Uterus (tissue), 4 donors: ENCODE data around the gene ADI1. TPM values are rescaled to one million over a fixed set of nuclear protein-coding genes. Genes with fewer than 3 reads are reported as not detected.

ENCODE experiments used
- DNase-seq, 2 donors: peaks; one replicate each; pipeline ENCODE4 v3.0.0-alpha.2; 2019 to 2020
- H3K27ac ChIP-seq, 2 donors: fragments of 200-600 bp; sonication (generic); 1 replicate in 1 of 2; 2 replicates in 1 of 2; pipeline ENCODE4 v1.5.1; 2016 to 2018
- H3K27me3 ChIP-seq, 2 donors: fragments of 200-600 bp; sonication (generic); one replicate each; pipeline ENCODE4 v1.5.1; 2018 to 2019; ENCODE audit warnings: control low read depth in 1 of 2
- H3K36me3 ChIP-seq, 2 donors: fragments of 200-600 bp; sonication (generic); one replicate each; pipeline ENCODE4 v1.5.1; 2019; ENCODE audit warnings: control low read depth in 1 of 2
- H3K4me1 ChIP-seq, 2 donors: fragments of 200-600 bp; sonication (generic); one replicate each; pipeline ENCODE4 v1.5.1; 2018 to 2019; ENCODE audit warnings: control low read depth in 1 of 2
- H3K4me3 ChIP-seq, 2 donors: fragments of 200-600 bp; sonication (generic); 1 replicate in 1 of 2; 2 replicates in 1 of 2; pipeline ENCODE4 v1.5.1; 2018 to 2019; ENCODE audit warnings: mild to moderate bottlenecking in 1 of 2
- H3K9me3 ChIP-seq, 2 donors: fragments of 200-600 bp; sonication (generic); one replicate each; pipeline ENCODE4 v1.5.1; 2019; ENCODE audit warnings: control low read depth in 1 of 2
- CTCF ChIP-seq, 4 experiments: fragments of 200-600 bp in 2 of 4; fragments of 450-650 bp in 2 of 4; sonication (generic) in 2 of 4; IDR thresholded peaks; one replicate each; pipeline ENCODE4 v1.5.1; 2016 to 2019; ENCODE audit warnings: antibody characterized with exemption in 4 of 4, mild to moderate bottlenecking in 2 of 4, moderate library complexity in 1 of 4
- POLR2A ChIP-seq, 2 donors: fragments of 450-650 bp; IDR thresholded peaks; one replicate each; pipeline ENCODE4 v1.6.1; 2016; ENCODE audit warnings: antibody characterized with exemption in 2 of 2, mild to moderate bottlenecking in 1 of 2, moderate library complexity in 1 of 2
- intact Hi-C: fragments of 100-400 bp; cut with DNase I; formaldehyde crosslinking; loops from one replicate; pipeline ENCODE4 v1.15.1; 2023; ENCODE audit warnings: low total_unique reads
- total RNA-seq, 4 donors: library from RNA; depleted of rRNA in 3 of 4; stranded (reverse); fragments of >200 nt in 3 of 4; gene quantifications; one replicate each; pipeline versions ENCODE4 v1.1.0 to v1.2.4, GENCODE V29; 2014 to 2023
- donor health status: DM: yes; HTN: yes; CAD: no.

The ADI1 gene
- total RNA-seq, 4 donors from 2014 or later = 31.5 to 65.0 (median 37.9) TPM

GRCh38 chr2:3466482-3466863, 52.9 kb downstream of the ADI1 start:
- no peaks in the 10 kb centered on the region for H3K36me3 ChIP-seq
- no peak for DNase-seq
- H3K27me3 ChIP-seq = no peaks in the 10 kb centered on the region
- H3K4me3 ChIP-seq = no peak overlapping the region
- peak overlapping the region in 1 of 2 donors; percentile 61 for H3K27ac ChIP-seq
- no peak for TF ChIP-seq POLR2A (IDR thresholded peaks at IDR 0.05)
- TF ChIP-seq CTCF (IDR thresholded peaks at IDR 0.05) = no peak
- H3K9me3 ChIP-seq = no peaks in the 10 kb centered on the region
- peaks cover 7 to 8% of the 10 kb centered on the region in 2 donors for H3K4me1 ChIP-seq
- intact Hi-C loops = no loop called here

- intact Hi-C loops = no loop called here
- Histone ChIP-seq H3K27ac (peak overlapping the region in 1 of 2 donors; percentile 61), H3K4me1 (peaks cover 7 to 8% of the 10 kb centered on the region in 2 donors), H3K9me3 (no peaks in the 10 kb centered on the region), H3K36me3 (no peaks in the 10 kb centered on the region), H3K27me3 (no peaks in the 10 kb centered on the region), H3K4me3 (no peak overlapping the region)
- TF ChIP-seq POLR2A (IDR thresholded peaks at IDR 0.05) (no peak), CTCF (IDR thresholded peaks at IDR 0.05) (no peak)
- no peak for DNase-seq
Measured at GRCh38 chr2:3465844-3466481, 53.4 kb downstream of the ADI1 start.

- Histone ChIP-seq H3K27ac (peak overlapping the region in 1 of 2 donors; percentile 61), H3K27me3 (no peaks in the 10 kb centered on the region), H3K9me3 (no peaks in the 10 kb centered on the region), H3K4me1 (peaks cover 7 to 8% of the 10 kb centered on the region in 2 donors), H3K36me3 (no peaks in the 10 kb centered on the region), H3K4me3 (no peak overlapping the region)
- no peak for TF ChIP-seq POLR2A (IDR thresholded peaks at IDR 0.05)
- no peak for TF ChIP-seq CTCF (IDR thresholded peaks at IDR 0.05)
- peak in 1 of 2 donors; percentile 15 for DNase-seq
- intact Hi-C loops = no loop called here
Measured at GRCh38 chr2:3465328-3465727, 54.0 kb downstream of the ADI1 start.

- DNase-seq = peak; percentile 13 to 14
- Histone ChIP-seq H3K27ac (peak overlapping the region in 1 of 2 donors; percentile 61), H3K27me3 (no peaks in the 10 kb centered on the region), H3K4me1 (peaks cover 2% of the 10 kb centered on the region in 2 donors), H3K36me3 (no peaks in the 10 kb centered on the region), H3K4me3 (no peak overlapping the region), H3K9me3 (no peaks in the 10 kb centered on the region)
- TF ChIP-seq CTCF (IDR thresholded peaks at IDR 0.05) (no peak), POLR2A (IDR thresholded peaks at IDR 0.05) (no peak)
- intact Hi-C loops = no loop called here
Measured at GRCh38 chr2:3464401-3465005, 54.8 kb downstream of the ADI1 start.

- no peak for TF ChIP-seq CTCF (IDR thresholded peaks at IDR 0.05)
- TF ChIP-seq POLR2A (IDR thresholded peaks at IDR 0.05) = no peak
- no peaks in the 10 kb centered on the region for H3K4me1 ChIP-seq
- intact Hi-C loops = no loop called here
- H3K27ac ChIP-seq = no peak overlapping the region
- H3K9me3 ChIP-seq = no peaks in the 10 kb centered on the region
- H3K27me3 ChIP-seq = no peaks in the 10 kb centered on the region
- H3K4me3 ChIP-seq = no peak overlapping the region
- no peaks in the 10 kb centered on the region for H3K36me3 ChIP-seq
- no peak for DNase-seq
Measured at GRCh38 chr2:3463944-3464343, 55.4 kb downstream of the ADI1 start.
